B cell (primary cell): Measurements from ENCODE around the gene TULP1. TPM values are rescaled to one million over a fixed set of nuclear protein-coding genes. Genes with fewer than 3 reads are reported as not detected.

Source experiments
- ATAC-seq: fragments of 200-7000 bp; cut with Tn5 transposase; one replicate; pipeline ENCODE4 v1.10.0; 2021; ENCODE audit warnings: low read depth, mild to moderate bottlenecking, moderate number of reproducible peaks, moderate library complexity
- CTCF ChIA-PET: fragments of 350-600 bp; sonication (Branson Sonifier 250); formaldehyde crosslinking; loops from one replicate; lab custom pipeline; 2021; ENCODE audit warnings: antibody characterized with exemption, inconsistent platforms; lab: Charles Lee
- POLR2A ChIA-PET: fragments of 350-600 bp; sonication (Branson Sonifier 250); formaldehyde crosslinking; loops from one replicate; lab custom pipeline; 2021; ENCODE audit warnings: antibody characterized with exemption; lab: Charles Lee
- DNase-seq: peaks from one replicate; pipeline ENCODE4 v3.0.0; 2013
- H2AFZ ChIP-seq: 2 replicates; pipeline ENCODE4 v1.6.1; 2012; ENCODE audit warnings: mild to moderate bottlenecking, low read depth, low read length; ENCODE audit not compliant: insufficient read depth, poor library complexity, severe bottlenecking
- H3K27ac ChIP-seq, 2 donors: 1 replicate in 1 of 2; 2 replicates in 1 of 2; pipeline ENCODE4 v1.5.1; 2012 to 2013; ENCODE audit warnings: low read length in 2 of 2, mild to moderate bottlenecking in 2 of 2, moderate library complexity in 1 of 2
- H3K27me3 ChIP-seq, 4 experiments: fragments of 200-600 bp in 1 of 4; sonication (generic) in 1 of 4; replicated peaks in 1 of 4; 1 replicate in 2 of 4; 2 replicates in 2 of 4; pipeline versions ENCODE4 v1.6.1 to v1.7.0; 2013 to 2016; ENCODE audit warnings: low read length in 3 of 4, mild to moderate bottlenecking in 2 of 4, mixed read lengths in 1 of 4, moderate library complexity in 1 of 4; ENCODE audit not compliant: insufficient read depth in 4 of 4, control insufficient read depth in 3 of 4; ENCODE audit errors: control extremely low read depth in 1 of 4
- H3K36me3 ChIP-seq, 2 experiments: replicated peaks in 1 of 2; 1 replicate in 1 of 2; 2 replicates in 1 of 2; pipeline versions ENCODE4 v1.6.1 to v1.7.1; 2013; ENCODE audit warnings: low read length in 1 of 2; ENCODE audit not compliant: insufficient read depth in 2 of 2, control insufficient read depth in 1 of 2; ENCODE audit errors: control extremely low read depth in 1 of 2, extremely low read depth in 1 of 2
- H3K4me1 ChIP-seq, 2 donors: fragments of 200-600 bp in 1 of 2; sonication (generic) in 1 of 2; 1 replicate in 1 of 2; 2 replicates in 1 of 2; pipeline versions ENCODE4 v1.5.1 to v1.6.1; 2013 to 2017; ENCODE audit warnings: low read length in 2 of 2; ENCODE audit not compliant: control insufficient read depth in 2 of 2, insufficient read depth in 2 of 2
- H3K4me2 ChIP-seq: replicated peaks from 2 replicates; pipeline ENCODE3; 2012; ENCODE audit warnings: mild to moderate bottlenecking, low read depth, low read length; ENCODE audit not compliant: poor library complexity, severe bottlenecking
- H3K4me3 ChIP-seq, 5 experiments: fragments of 200-600 bp in 1 of 5; sonication (generic) in 1 of 5; 1 replicate in 3 of 5; 2 replicates in 2 of 5; pipeline versions ENCODE4 v1.5.1 to v1.7.0; 2011 to 2016; ENCODE audit warnings: low read length in 4 of 5, mild to moderate bottlenecking in 4 of 5, low read depth in 2 of 5, control low read depth in 1 of 5, moderate library complexity in 1 of 5; ENCODE audit not compliant: insufficient read depth in 1 of 5; ENCODE audit errors: control extremely low read depth in 1 of 5, extremely low read depth in 1 of 5
- H3K79me2 ChIP-seq: fragments of 200-600 bp; sonication (generic); one replicate; pipeline ENCODE4 v1.6.0; 2016; ENCODE audit warnings: low read length; ENCODE audit not compliant: control insufficient read depth, insufficient read depth
- H3K9ac ChIP-seq: fragments of 200-600 bp; sonication (generic); 2 replicates; pipeline ENCODE4 v1.6.1; 2017; ENCODE audit warnings: mild to moderate bottlenecking, low read length, moderate library complexity
- H3K9me3 ChIP-seq, 3 donors: one replicate each; pipeline versions ENCODE4 v1.6.1 to v1.7.1; 2013; ENCODE audit warnings: low read length in 2 of 3; ENCODE audit not compliant: control insufficient read depth in 2 of 3, insufficient read depth in 1 of 3; ENCODE audit errors: control extremely low read depth in 1 of 3
- H4K20me1 ChIP-seq: 2 replicates; pipeline ENCODE4 v1.6.0; 2012; ENCODE audit warnings: mild to moderate bottlenecking, low read length; ENCODE audit not compliant: insufficient read depth, control insufficient read depth, poor library complexity, severe bottlenecking
- H3K27ac Mint-ChIP-seq: one replicate; pipeline ENCODE4 v1.8.0; 2021; ENCODE audit warnings: mixed read lengths
- H3K27me3 Mint-ChIP-seq: one replicate; pipeline ENCODE4 v1.8.0; 2021; ENCODE audit warnings: mixed read lengths
- H3K4me1 Mint-ChIP-seq: one replicate; pipeline ENCODE4 v1.8.0; 2021; ENCODE audit warnings: mixed read lengths
- H3K4me3 Mint-ChIP-seq: one replicate; pipeline ENCODE4 v1.8.0; 2021; ENCODE audit warnings: mixed read lengths
- H3K9me3 Mint-ChIP-seq: one replicate; pipeline ENCODE4 v1.8.0; 2022; ENCODE audit warnings: mixed read lengths; ENCODE audit not compliant: insufficient read depth
- EZH2 ChIP-seq: IDR thresholded peaks from 2 replicates; pipeline ENCODE4 v1.6.1; 2012; ENCODE audit warnings: borderline replicate concordance, low read depth, mild to moderate bottlenecking, moderate library complexity, low read length; ENCODE audit not compliant: insufficient read depth, poor library complexity, severe bottlenecking
- WGBS: methylation state at CpG from one replicate; pipeline ENCODE4 v1.1.5; 2013; ENCODE audit warnings: missing lambda C conversion rate; ENCODE audit not compliant: insufficient coverage; 5-methylcytosine and 5-hydroxymethylcytosine counted together
- intact Hi-C: fragments of 100-400 bp; cut with micrococcal nuclease; formaldehyde crosslinking; loops from one replicate; pipeline ENCODE4 v1.10.0; 2022
- polyA plus RNA-seq: library from polyadenylated mRNA; depleted of rRNA; stranded (reverse); fragments of >200 nt; gene quantifications from 2 replicates; pipeline ENCODE4 v1.2.3, GENCODE V29; 2012
- total RNA-seq, 2 donors: library from RNA; stranded (reverse); fragments of 120-200 nt in 1 of 2; gene quantifications; 1 replicate in 1 of 2; 2 replicates in 1 of 2; pipeline versions ENCODE4 v1.2.3 to v1.2.4, GENCODE V29; 2013 to 2022
- TF ChIP-seq, protein P1 (sequence below): fragments of 200-600 bp; IDR thresholded peaks from one replicate; pipeline ENCODE4 v1.8.0; 2022; ENCODE audit warnings: antibody characterized with exemption, mild to moderate bottlenecking

The TULP1 gene
- total and polyA plus RNA-seq, 2 donors (not counting 1 experiment from before 2014, with no cell fraction given): not detected

DNA sequence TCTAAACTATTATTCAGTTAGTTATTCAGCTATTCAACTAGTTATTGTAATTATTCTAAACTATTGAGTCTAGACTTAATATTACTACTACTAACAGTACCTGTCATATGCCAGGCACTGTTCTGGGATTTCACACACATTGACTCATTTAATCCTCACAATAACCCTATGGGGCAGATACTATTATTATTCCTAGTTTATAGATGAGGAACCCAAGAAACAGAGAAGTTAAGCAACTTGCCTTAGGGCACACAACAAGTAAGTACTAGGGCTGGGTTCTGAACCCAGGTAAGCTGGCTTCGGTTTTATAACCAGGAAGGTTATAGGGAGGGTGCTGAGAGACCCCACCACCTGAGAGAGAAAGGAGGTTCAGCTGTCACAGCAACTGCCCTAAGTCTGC is 23.6 kb downstream of the TULP1 start:
- no peak for DNase-seq
- ChIA-PET POLR2A (no interaction called here), CTCF (no interaction called here)
- peaks cover 3% of the 10 kb centered on the region for H3K4me1 Mint-ChIP-seq
- no peak overlapping the region for H3K4me3 Mint-ChIP-seq
- 100% methylated on average over 1 of the region's 1 CpG for WGBS
- H3K27ac Mint-ChIP-seq: no peak overlapping the region
- Histone ChIP-seq H3K27me3 (no peaks in the 10 kb centered on the region), H4K20me1 (no peaks in the 10 kb centered on the region), H3K79me2 (no peaks in the 10 kb centered on the region), H3K4me1 (peaks cover 0 to 1% of the 10 kb centered on the region in 2 donors), H3K4me2 (no peak overlapping the region), H2AFZ (no peak overlapping the region), H3K4me3 (no peak overlapping the region), H3K36me3 (no peaks in the 10 kb centered on the region), H3K9ac (no peak overlapping the region), H3K27ac (no peak overlapping the region), H3K9me3 (no peaks in the 10 kb centered on the region)
- TF ChIP-seq, protein P1, sequence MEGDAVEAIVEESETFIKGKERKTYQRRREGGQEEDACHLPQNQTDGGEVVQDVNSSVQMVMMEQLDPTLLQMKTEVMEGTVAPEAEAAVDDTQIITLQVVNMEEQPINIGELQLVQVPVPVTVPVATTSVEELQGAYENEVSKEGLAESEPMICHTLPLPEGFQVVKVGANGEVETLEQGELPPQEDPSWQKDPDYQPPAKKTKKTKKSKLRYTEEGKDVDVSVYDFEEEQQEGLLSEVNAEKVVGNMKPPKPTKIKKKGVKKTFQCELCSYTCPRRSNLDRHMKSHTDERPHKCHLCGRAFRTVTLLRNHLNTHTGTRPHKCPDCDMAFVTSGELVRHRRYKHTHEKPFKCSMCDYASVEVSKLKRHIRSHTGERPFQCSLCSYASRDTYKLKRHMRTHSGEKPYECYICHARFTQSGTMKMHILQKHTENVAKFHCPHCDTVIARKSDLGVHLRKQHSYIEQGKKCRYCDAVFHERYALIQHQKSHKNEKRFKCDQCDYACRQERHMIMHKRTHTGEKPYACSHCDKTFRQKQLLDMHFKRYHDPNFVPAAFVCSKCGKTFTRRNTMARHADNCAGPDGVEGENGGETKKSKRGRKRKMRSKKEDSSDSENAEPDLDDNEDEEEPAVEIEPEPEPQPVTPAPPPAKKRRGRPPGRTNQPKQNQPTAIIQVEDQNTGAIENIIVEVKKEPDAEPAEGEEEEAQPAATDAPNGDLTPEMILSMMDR: no peak
- no peak for TF ChIP-seq EZH2
- intact Hi-C loops: no loop called here
- no peaks in the 10 kb centered on the region for H3K9me3 Mint-ChIP-seq
- no peak for ATAC-seq
- peaks cover 17% of the 10 kb centered on the region for H3K27me3 Mint-ChIP-seq

DNA sequence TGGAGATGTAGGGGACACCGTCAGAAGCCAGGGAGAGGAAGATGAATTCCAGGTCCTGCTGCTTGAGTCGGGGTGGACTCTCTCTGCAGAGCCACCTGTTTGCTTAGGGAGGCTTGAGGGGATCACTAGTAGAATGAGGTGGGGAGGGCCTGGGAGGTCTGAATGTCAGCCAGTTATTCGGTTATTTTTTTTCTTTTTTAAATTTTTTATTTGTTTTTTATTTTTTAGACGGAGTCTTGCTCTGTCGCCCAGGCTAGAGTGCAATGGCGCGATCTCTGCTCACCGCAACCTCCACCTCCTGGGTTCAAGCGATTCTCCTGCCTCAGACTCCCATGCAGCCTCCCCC is 24.2 kb downstream of the TULP1 start:
- ATAC-seq (no peak), DNase-seq (no peak)
- Histone ChIP-seq H3K27ac (no peak overlapping the region), H2AFZ (no peak overlapping the region), H3K4me2 (no peak overlapping the region), H3K36me3 (no peaks in the 10 kb centered on the region), H3K4me1 (no peaks in the 10 kb centered on the region), H3K4me3 (no peak overlapping the region), H3K9ac (no peak overlapping the region), H4K20me1 (no peaks in the 10 kb centered on the region), H3K9me3 (no peaks in the 10 kb centered on the region), H3K79me2 (no peaks in the 10 kb centered on the region), H3K27me3 (no peaks in the 10 kb centered on the region)
- no peak for TF ChIP-seq EZH2
- TF ChIP-seq, protein P1: no peak
- no peaks in the 10 kb centered on the region for H3K9me3 Mint-ChIP-seq
- POLR2A ChIA-PET: no interaction called here
- no peak overlapping the region for H3K27ac Mint-ChIP-seq
- H3K4me1 Mint-ChIP-seq: no peaks in the 10 kb centered on the region
- H3K27me3 Mint-ChIP-seq: peaks cover 14% of the 10 kb centered on the region
- CTCF ChIA-PET: no interaction called here
- H3K4me3 Mint-ChIP-seq: no peak overlapping the region
- intact Hi-C loops: no loop called here
- 90% methylated on average over 7 of the region's 9 CpGs for WGBS
